K562 treated with DMSO at 1 percent for 24 hours (cell line): ENCODE measurements around the gene JTB. TPM values are rescaled to one million over a fixed set of nuclear protein-coding genes. Genes with fewer than 3 reads are reported as not detected.

Source experiments
- total RNA-seq: library from RNA; unstranded; fragments of 300-600 nt; gene quantifications from 2 replicates; pipeline ENCODE4 v1.2.3, GENCODE V29; 2022; ENCODE audit warnings: low read depth; ENCODE audit not compliant: insufficient read depth

The JTB gene
- 248 and 249 TPM in 2 replicates for total RNA-seq

GRCh38 chr1:153977250-153978240, at the start of gene JTB:
Gene JTB, minus strand, starts transcription at chr1:153977674. Its CDS starts 422 bp downstream, at chr1:153977252.

GRCh38 chr1:153990468-153991150, 13.1 kb upstream of the JTB start, which contains the start of gene RPS27:
Gene RPS27, plus strand, starts transcription at chr1:153990762. Its CDS starts 35 bp downstream, at chr1:153990797.

GRCh38 chr1:153985941-153986761, 8.7 kb upstream of the JTB start, which contains the start of gene RAB13:
Gene RAB13, minus strand, starts transcription at chr1:153986339. Its CDS starts 103 bp downstream, at chr1:153986236.

GRCh38 chr1:153967107-153967999, 10.1 kb downstream of the JTB start, which contains the start of gene CREB3L4:
Gene CREB3L4, plus strand, starts transcription at chr1:153967902. Its CDS starts 624 bp downstream, at chr1:153968526.

GRCh38 chr1:153963030-153963849, 14.2 kb downstream of the JTB start, which contains the start of gene SLC39A1:
Gene SLC39A1, minus strand, starts transcription at chr1:153963537. Its CDS starts 822 bp downstream, at chr1:153962715.

GRCh38 chr1:153958111-153958960, 19.1 kb downstream of the JTB start, which contains the start of gene CRTC2:
Gene CRTC2, minus strand, starts transcription at chr1:153958612. Its CDS starts 115 bp downstream, at chr1:153958497.

GRCh38 chr1:153946622-153947241, 30.7 kb downstream of the JTB start, which contains the start of gene DENND4B:
Gene DENND4B, minus strand, starts transcription at chr1:153946718. Its CDS starts 2,344 bp downstream, at chr1:153944374.

Other genes with a start within 250 kb of the JTB start
- 28.2 and 29.5 TPM in 2 replicates for gene INTS3, start 249.6 kb downstream of the JTB start, total RNA-seq
- gene SLC27A3, start 202.3 kb downstream of the JTB start, total RNA-seq: 9.0 and 9.3 TPM in 2 replicates
- gene GATAD2B, start 54.7 kb downstream of the JTB start, total RNA-seq: 11.7 and 12.7 TPM in 2 replicates
- 45.6 and 46.2 TPM in 2 replicates for gene DENND4B, start 31.0 kb downstream of the JTB start, total RNA-seq
- gene CRTC2, start 19.1 kb downstream of the JTB start, total RNA-seq: 35.6 and 35.8 TPM in 2 replicates
- gene SLC39A1, start 14.1 kb downstream of the JTB start, total RNA-seq: 84.3 and 86.0 TPM in 2 replicates
- gene CREB3L4, start 9.8 kb downstream of the JTB start, total RNA-seq: 24.5 and 25.3 TPM in 2 replicates
- 144 TPM in 2 replicates for gene RAB13, start 8.7 kb upstream of the JTB start, total RNA-seq
- 13,435 and 13,488 TPM in 2 replicates for gene RPS27, start 13.1 kb upstream of the JTB start, total RNA-seq
- not detected in 2 replicates for gene NUP210L, start 177.4 kb upstream of the JTB start, total RNA-seq
- 305 and 321 TPM in 2 replicates for gene TPM3, start 214.4 kb upstream of the JTB start, total RNA-seq
- gene CFAP141, start 228.7 kb upstream of the JTB start, total RNA-seq: not detected in 2 replicates
- gene UBAP2L, start 243.3 kb upstream of the JTB start, total RNA-seq: 133 and 146 TPM in 2 replicates